Nephron (organoid): ENCODE measurements around the gene KAZALD1.

ENCODE experiments used
- H3K27ac Mint-ChIP-seq, 3 experiments: 2 replicates each; pipeline ENCODE4 v1.8.0; 2020; ENCODE audit warnings: mixed read lengths in 3 of 3, mild to moderate bottlenecking in 2 of 3, moderate library complexity in 1 of 3
- H3K27me3 Mint-ChIP-seq: 2 replicates; pipeline ENCODE4 v1.8.0; 2021; ENCODE audit warnings: low read depth, mild to moderate bottlenecking, moderate library complexity, mixed read lengths
- H3K36me3 Mint-ChIP-seq: 2 replicates; pipeline ENCODE4 v1.8.0; 2020; ENCODE audit warnings: low read depth, mixed read lengths
- H3K4me1 Mint-ChIP-seq: 2 replicates; pipeline ENCODE4 v1.8.0; 2020; ENCODE audit warnings: mixed read lengths
- H3K4me3 Mint-ChIP-seq, 3 experiments: 2 replicates each; pipeline ENCODE4 v1.8.0; 2020; ENCODE audit warnings: mild to moderate bottlenecking in 3 of 3, mixed read lengths in 3 of 3, moderate library complexity in 2 of 3
- H3K9me3 Mint-ChIP-seq: 2 replicates; pipeline ENCODE4 v1.8.0; 2020; ENCODE audit warnings: mixed read lengths
- CTCF ChIP-seq, 3 experiments: fragments of 200-600 bp; sonication (generic); IDR thresholded peaks; one replicate each; pipeline ENCODE4 v1.5.0; 2021; ENCODE audit warnings: antibody characterized with exemption in 3 of 3; ENCODE audit not compliant: unreplicated experiment in 3 of 3

Gene KAZALD1

GRCh38 chr10:101061624-101062231 is at the start of gene KAZALD1:
TSS of gene KAZALD1 (plus strand) at chr10:101061989. CDS start at chr10:101062593, 604 bp downstream.
- peak within 1 kb of the TSS; percentile 97 to 98 (median 97) for H3K27ac Mint-ChIP-seq
- peak within 1 kb of the TSS; percentile 94 to 98 (median 98) for H3K4me3 Mint-ChIP-seq
- TF ChIP-seq CTCF (IDR thresholded peaks at IDR 0.05; ENCODE audit: unreplicated experiment in 3 of 3) = no peak
- H3K27me3 Mint-ChIP-seq = peaks cover 33% of the 10 kb centered on the region
- H3K4me1 Mint-ChIP-seq = peaks cover 51% of the 10 kb centered on the region
- no peaks in the 10 kb centered on the region for H3K9me3 Mint-ChIP-seq
- no peaks in the 10 kb centered on the region for H3K36me3 Mint-ChIP-seq

GRCh38 chr10:101012525-101013364 is 49.0 kb upstream of the KAZALD1 start:
- peak; percentile 91 to 96 (median 92) for TF ChIP-seq CTCF (IDR thresholded peaks at IDR 0.05; ENCODE audit: unreplicated experiment in 3 of 3)
- Mint-ChIP-seq H3K4me1 (peaks cover 38% of the 10 kb centered on the region), H3K27ac (peak overlapping the region; percentile 32 to 75 (median 71)), H3K9me3 (no peaks in the 10 kb centered on the region), H3K27me3 (peaks cover 33% of the 10 kb centered on the region), H3K36me3 (no peaks in the 10 kb centered on the region), H3K4me3 (peak overlapping the region in 1 of 3 experiments; percentile 26)

GRCh38 chr10:101013365-101013825 is 48.4 kb upstream of the KAZALD1 start:
- Mint-ChIP-seq H3K36me3 (no peaks in the 10 kb centered on the region), H3K4me3 (no peak overlapping the region), H3K27ac (peak overlapping the region; percentile 32 to 75 (median 71)), H3K27me3 (peaks cover 36% of the 10 kb centered on the region), H3K9me3 (no peaks in the 10 kb centered on the region), H3K4me1 (peaks cover 39% of the 10 kb centered on the region)
- TF ChIP-seq CTCF (IDR thresholded peaks at IDR 0.05; ENCODE audit: unreplicated experiment in 3 of 3) = no peak

- H3K4me1 Mint-ChIP-seq = peaks cover 43% of the 10 kb centered on the region
- no peak overlapping the region for H3K4me3 Mint-ChIP-seq
- no peaks in the 10 kb centered on the region for H3K9me3 Mint-ChIP-seq
- H3K27ac Mint-ChIP-seq = peak overlapping the region; percentile 30 to 44 (median 34)
- no peaks in the 10 kb centered on the region for H3K36me3 Mint-ChIP-seq
- H3K27me3 Mint-ChIP-seq = peaks cover 43% of the 10 kb centered on the region
- peak; percentile 83 to 90 (median 90) for TF ChIP-seq CTCF (IDR thresholded peaks at IDR 0.05; ENCODE audit: unreplicated experiment in 3 of 3)
Measured at GRCh38 chr10:101014230-101014884, 47.4 kb upstream of the KAZALD1 start.

GRCh38 chr10:101014966-101015581 is 46.7 kb upstream of the KAZALD1 start:
- Mint-ChIP-seq H3K4me3 (no peak overlapping the region), H3K9me3 (no peaks in the 10 kb centered on the region), H3K4me1 (peaks cover 47% of the 10 kb centered on the region), H3K27me3 (peaks cover 47% of the 10 kb centered on the region), H3K27ac (no peak overlapping the region), H3K36me3 (no peaks in the 10 kb centered on the region)
- no peak for TF ChIP-seq CTCF (IDR thresholded peaks at IDR 0.05; ENCODE audit: unreplicated experiment in 3 of 3)
